Activated T-cell treated with anti-CD3 and anti-CD28 coated beads for 24 hours (primary cell): ENCODE data around the gene DENND5A.
"Not testable (repeated sequence)": the region's sequence is repeated elsewhere in the genome, so short reads cannot be mapped to it uniquely, and the experiment has no call there.

Experiments
- DNase-seq: peaks from one replicate; pipeline ENCODE4 v3.0.0-alpha.2; 2020; ENCODE audit warnings: low read depth

Gene DENND5A

GRCh38 chr11:9176550-9176949, 88.6 kb downstream of the DENND5A start:
- no peak for DNase-seq

GRCh38 chr11:9176136-9176535, 89.0 kb downstream of the DENND5A start:
- DNase-seq = no peak

- DNase-seq = no peak
Observed at GRCh38 chr11:9172389-9172788, 92.8 kb downstream of the DENND5A start.

GRCh38 chr11:9170450-9170849, 94.7 kb downstream of the DENND5A start:
- DNase-seq = no peak

- DNase-seq = no peak
Observed at GRCh38 chr11:9169595-9170295, 95.4 kb downstream of the DENND5A start.

- DNase-seq = not testable (repeated sequence)
Observed at GRCh38 chr11:9161991-9162390, 103.2 kb downstream of the DENND5A start.

GRCh38 chr11:9160166-9160565, 105.0 kb downstream of the DENND5A start:
- DNase-seq = no peak

GRCh38 chr11:9158898-9159391, 106.2 kb downstream of the DENND5A start:
- no peak for DNase-seq

- no peak for DNase-seq
Observed at GRCh38 chr11:9155930-9156329, 109.2 kb downstream of the DENND5A start.

GRCh38 chr11:9153651-9154050, 111.5 kb downstream of the DENND5A start:
- DNase-seq = no peak

GRCh38 chr11:9151631-9152030, 113.5 kb downstream of the DENND5A start:
- no peak for DNase-seq

GRCh38 chr11:9150926-9151325, 114.2 kb downstream of the DENND5A start:
- DNase-seq = no peak

GRCh38 chr11:9150501-9150900, 114.6 kb downstream of the DENND5A start:
- DNase-seq = no peak

GRCh38 chr11:9148727-9149126, 116.4 kb downstream of the DENND5A start:
- DNase-seq = no peak

- no peak for DNase-seq
Observed at GRCh38 chr11:9148035-9148434, 117.1 kb downstream of the DENND5A start.

GRCh38 chr11:9146477-9146876, 118.7 kb downstream of the DENND5A start:
- DNase-seq = no peak

- no peak for DNase-seq
Observed at GRCh38 chr11:9145283-9145682, 119.9 kb downstream of the DENND5A start.

- DNase-seq = no peak
Observed at GRCh38 chr11:9144828-9145227, 120.3 kb downstream of the DENND5A start.

GRCh38 chr11:9143721-9144120, 121.4 kb downstream of the DENND5A start:
- no peak for DNase-seq

- no peak for DNase-seq
Observed at GRCh38 chr11:9142732-9143131, 122.4 kb downstream of the DENND5A start.

- DNase-seq = no peak
Observed at GRCh38 chr11:9141186-9141585, 124.0 kb downstream of the DENND5A start.

GRCh38 chr11:9139628-9140357, 125.4 kb downstream of the DENND5A start:
- DNase-seq = no peak
